ENCODE results near the gene UBE2G2.

UBE2G2 gene

DNA sequence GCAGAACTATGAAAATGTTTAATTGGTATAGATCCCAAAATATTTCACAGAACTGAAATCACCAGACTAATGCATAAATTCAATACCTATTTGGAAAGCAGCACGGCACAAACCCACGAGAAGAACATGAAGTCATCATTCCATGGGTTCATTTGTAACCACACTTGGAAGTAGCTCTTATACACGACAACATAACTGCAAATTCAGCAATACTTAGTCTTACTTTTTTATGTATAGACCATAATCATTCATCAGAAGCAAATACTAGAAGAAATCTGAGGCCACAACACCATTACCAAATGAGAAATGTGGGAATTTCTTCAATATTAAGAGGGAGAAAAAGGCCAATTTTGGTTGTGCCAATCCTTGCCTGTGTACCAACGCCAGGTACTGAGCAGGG is 4.2 kb upstream of the UBE2G2 start:
- Mint-ChIP-seq H3K4me1 (peaks cover 26% of the 10 kb centered on the region), H3K4me3 (no peak overlapping the region), H3K27ac (no peak overlapping the region), H3K27me3 (no peaks in the 10 kb centered on the region), H3K9me3 (no peaks in the 10 kb centered on the region), H3K36me3 (peaks cover 6% of the 10 kb centered on the region)

GRCh38 chr21:44805226-44805625 is 3.6 kb upstream of the UBE2G2 start:
- Mint-ChIP-seq H3K36me3 (peaks cover 6% of the 10 kb centered on the region), H3K4me3 (no peak overlapping the region), H3K27me3 (no peaks in the 10 kb centered on the region), H3K27ac (no peak overlapping the region), H3K9me3 (no peaks in the 10 kb centered on the region), H3K4me1 (peaks cover 25% of the 10 kb centered on the region)

GRCh38 chr21:44804762-44805161 is 3.1 kb upstream of the UBE2G2 start:
- H3K4me3 Mint-ChIP-seq: peak overlapping the region; percentile 4

GRCh38 chr21:44803651-44804050 is 2.0 kb upstream of the UBE2G2 start:
- peak overlapping the region; percentile 92 for H3K27ac Mint-ChIP-seq
- peaks cover 10% of the 10 kb centered on the region for H3K36me3 Mint-ChIP-seq
- peak overlapping the region; percentile 90 for H3K4me3 Mint-ChIP-seq
- no peaks in the 10 kb centered on the region for H3K27me3 Mint-ChIP-seq
- H3K9me3 Mint-ChIP-seq: no peaks in the 10 kb centered on the region
- peaks cover 40% of the 10 kb centered on the region for H3K4me1 Mint-ChIP-seq

More at GRCh38 chr21:44804762-44805161, 3.1 kb upstream of the UBE2G2 start:
- Mint-ChIP-seq H3K9me3 (no peaks in the 10 kb centered on the region), H3K27me3 (no peaks in the 10 kb centered on the region), H3K36me3 (peaks cover 7% of the 10 kb centered on the region), H3K27ac (no peak overlapping the region), H3K4me1 (peaks cover 29% of the 10 kb centered on the region)

GRCh38 chr21:44802396-44803153 is 955 bp upstream of the UBE2G2 start:
- Mint-ChIP-seq H3K9me3 (no peaks in the 10 kb centered on the region), H3K27ac (peak overlapping the region; percentile 92), H3K36me3 (peaks cover 11% of the 10 kb centered on the region), H3K4me1 (peaks cover 46% of the 10 kb centered on the region), H3K4me3 (peak overlapping the region; percentile 90), H3K27me3 (no peaks in the 10 kb centered on the region)

GRCh38 chr21:44800971-44801467 is 601 bp downstream of the UBE2G2 start:
- Mint-ChIP-seq H3K4me3 (peak overlapping the region; percentile 97), H3K27ac (peak overlapping the region; percentile 95), H3K4me1 (peaks cover 57% of the 10 kb centered on the region), H3K27me3 (no peaks in the 10 kb centered on the region), H3K36me3 (peaks cover 11% of the 10 kb centered on the region), H3K9me3 (no peaks in the 10 kb centered on the region)

- no peaks in the 10 kb centered on the region for H3K9me3 Mint-ChIP-seq
- H3K27ac Mint-ChIP-seq: peak overlapping the region; percentile 68
- peaks cover 65% of the 10 kb centered on the region for H3K4me1 Mint-ChIP-seq
- no peaks in the 10 kb centered on the region for H3K27me3 Mint-ChIP-seq
- peaks cover 8% of the 10 kb centered on the region for H3K36me3 Mint-ChIP-seq
- H3K4me3 Mint-ChIP-seq: peak overlapping the region; percentile 97
These were observed 1.5 kb downstream of the UBE2G2 start for GRCh38 chr21:44800103-44800502.

DNA sequence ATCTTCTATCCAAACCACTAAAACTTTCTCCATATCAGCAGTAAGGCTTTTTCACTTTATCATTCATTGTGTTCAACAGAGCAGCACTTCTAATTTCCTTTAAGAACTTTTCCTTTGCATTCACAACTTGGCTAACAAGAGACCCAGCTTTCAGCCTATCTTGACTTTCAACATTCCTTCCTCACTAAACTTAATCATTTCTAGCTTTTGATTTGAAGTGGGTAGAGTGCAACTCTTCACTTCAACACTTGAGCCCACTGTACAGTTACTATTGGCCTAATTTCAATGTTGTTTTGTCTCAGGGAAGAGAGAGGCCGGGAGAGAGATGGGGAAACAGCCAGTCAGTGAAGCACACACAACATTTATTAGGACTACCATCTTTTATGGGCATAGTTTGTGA is 2.0 kb downstream of the UBE2G2 start:
- H3K27ac Mint-ChIP-seq: no peak overlapping the region
- peaks cover 64% of the 10 kb centered on the region for H3K4me1 Mint-ChIP-seq
- peaks cover 8% of the 10 kb centered on the region for H3K36me3 Mint-ChIP-seq
- H3K4me3 Mint-ChIP-seq: peak overlapping the region; percentile 97
- no peaks in the 10 kb centered on the region for H3K27me3 Mint-ChIP-seq
- no peaks in the 10 kb centered on the region for H3K9me3 Mint-ChIP-seq

GRCh38 chr21:44797775-44798174 is 3.8 kb downstream of the UBE2G2 start:
- Mint-ChIP-seq H3K4me3 (no peak overlapping the region), H3K4me1 (peaks cover 68% of the 10 kb centered on the region), H3K27me3 (no peaks in the 10 kb centered on the region), H3K36me3 (peaks cover 8% of the 10 kb centered on the region), H3K27ac (no peak overlapping the region), H3K9me3 (no peaks in the 10 kb centered on the region)

- H3K27ac Mint-ChIP-seq: no peak overlapping the region
- no peak overlapping the region for H3K4me3 Mint-ChIP-seq
- H3K36me3 Mint-ChIP-seq: peaks cover 9% of the 10 kb centered on the region
- H3K27me3 Mint-ChIP-seq: no peaks in the 10 kb centered on the region
- H3K9me3 Mint-ChIP-seq: no peaks in the 10 kb centered on the region
- peaks cover 73% of the 10 kb centered on the region for H3K4me1 Mint-ChIP-seq
These were observed 6.3 kb downstream of the UBE2G2 start for GRCh38 chr21:44795342-44795741.

DNA sequence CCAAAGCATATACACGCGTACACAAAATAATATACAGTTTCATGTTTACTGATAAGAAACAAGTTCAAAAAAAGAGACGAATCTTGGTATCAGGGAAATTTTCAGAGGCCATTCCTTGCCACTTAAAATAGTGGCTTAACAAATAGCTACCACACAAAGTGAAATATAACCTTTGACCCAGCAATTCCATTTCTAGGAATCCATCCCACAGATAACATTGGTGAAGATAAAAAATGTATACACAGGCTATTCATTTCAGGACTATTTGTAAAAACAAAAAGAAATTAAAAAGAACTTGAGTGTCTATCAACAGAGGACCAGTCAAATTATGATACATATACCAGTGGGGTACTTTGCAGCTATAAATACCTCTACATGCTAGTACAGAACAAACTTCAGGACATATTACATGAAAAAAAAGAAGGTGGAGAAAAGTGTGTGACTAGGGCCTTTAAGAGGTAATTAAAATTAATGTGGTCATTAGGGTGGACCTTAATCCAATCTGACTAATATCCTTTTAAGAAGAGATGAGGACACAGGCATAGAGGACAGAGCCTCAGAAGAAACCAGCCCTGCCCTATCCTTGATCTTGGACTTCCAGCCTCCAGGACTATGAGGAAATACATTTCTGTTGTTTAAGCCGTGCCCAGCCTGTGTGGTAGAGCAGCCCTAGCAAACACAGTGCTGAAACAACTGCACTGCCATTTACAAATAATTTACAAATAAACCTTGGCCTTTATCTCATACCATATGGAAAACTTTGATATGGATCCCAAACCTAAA is 7.8 kb downstream of the UBE2G2 start:
- Mint-ChIP-seq H3K36me3 (peaks cover 4% of the 10 kb centered on the region), H3K27me3 (no peaks in the 10 kb centered on the region), H3K9me3 (no peaks in the 10 kb centered on the region), H3K4me3 (peak overlapping the region; percentile 15), H3K4me1 (peaks cover 70% of the 10 kb centered on the region), H3K27ac (peak overlapping the region; percentile 2)

GRCh38 chr21:44792702-44793591 is 8.7 kb downstream of the UBE2G2 start:
- Mint-ChIP-seq H3K27ac (peak overlapping the region; percentile 2), H3K4me3 (peak overlapping the region; percentile 15), H3K9me3 (no peaks in the 10 kb centered on the region), H3K36me3 (peaks cover 3% of the 10 kb centered on the region), H3K27me3 (no peaks in the 10 kb centered on the region), H3K4me1 (peaks cover 63% of the 10 kb centered on the region)

- Mint-ChIP-seq H3K36me3 (peaks cover 3% of the 10 kb centered on the region), H3K9me3 (no peaks in the 10 kb centered on the region), H3K4me1 (peaks cover 65% of the 10 kb centered on the region), H3K27me3 (no peaks in the 10 kb centered on the region), H3K4me3 (no peak overlapping the region), H3K27ac (no peak overlapping the region)
These were observed 9.6 kb downstream of the UBE2G2 start for GRCh38 chr21:44791993-44792392.

- H3K27me3 Mint-ChIP-seq: no peaks in the 10 kb centered on the region
- H3K4me1 Mint-ChIP-seq: peaks cover 60% of the 10 kb centered on the region
- H3K4me3 Mint-ChIP-seq: no peak overlapping the region
- no peak overlapping the region for H3K27ac Mint-ChIP-seq
- H3K9me3 Mint-ChIP-seq: no peaks in the 10 kb centered on the region
- H3K36me3 Mint-ChIP-seq: peaks cover 3% of the 10 kb centered on the region
These were observed 10.4 kb downstream of the UBE2G2 start for GRCh38 chr21:44791246-44791645.

- H3K9me3 Mint-ChIP-seq: no peaks in the 10 kb centered on the region
- H3K27ac Mint-ChIP-seq: no peak overlapping the region
- H3K4me3 Mint-ChIP-seq: no peak overlapping the region
- no peaks in the 10 kb centered on the region for H3K27me3 Mint-ChIP-seq
- H3K4me1 Mint-ChIP-seq: peaks cover 60% of the 10 kb centered on the region
- H3K36me3 Mint-ChIP-seq: peaks cover 9% of the 10 kb centered on the region
These were observed 11.3 kb downstream of the UBE2G2 start for GRCh38 chr21:44790368-44790767.

All from activated naive CD4-positive, alpha-beta T cell treated with anti-CD3 and anti-CD28 coated beads, Interleukin-2, amount 50 U/mL, for 24 hours (primary cell).